Measurements from ENCODE around the gene DIP2C. TPM values are rescaled to one million over a fixed set of nuclear protein-coding genes. Genes with fewer than 3 reads are reported as not detected.
"Not testable (repeated sequence)": the region's sequence is repeated elsewhere in the genome, so short reads cannot be mapped to it uniquely, and the experiment has no call there.

DIP2C gene
- total RNA-seq, 1 experiment from 2014 or later = 11.0 TPM

- no peaks in the 10 kb centered on the region for H3K36me3 Mint-ChIP-seq (ENCODE audit: insufficient read depth, unreplicated experiment)
- H3K27ac Mint-ChIP-seq (ENCODE audit: unreplicated experiment) = no peak overlapping the region
- CTCF ChIA-PET = no interaction called here
- intact Hi-C loops (cut with micrococcal nuclease; ENCODE audit: unreplicated experiment) = no loop called here
- BruUV-seq (replicated peaks) = no TSS peak
- no peaks in the 10 kb centered on the region for H3K27me3 Mint-ChIP-seq (ENCODE audit: unreplicated experiment)
- no peak overlapping the region for H3K4me3 Mint-ChIP-seq (ENCODE audit: low read depth, unreplicated experiment)
- no peaks in the 10 kb centered on the region for H3K4me1 Mint-ChIP-seq (ENCODE audit: low read depth, unreplicated experiment)
- no peak for DNase-seq
- H3K9me3 Mint-ChIP-seq (ENCODE audit: low read depth, unreplicated experiment) = no peaks in the 10 kb centered on the region
- TF ChIP-seq, protein P1, sequence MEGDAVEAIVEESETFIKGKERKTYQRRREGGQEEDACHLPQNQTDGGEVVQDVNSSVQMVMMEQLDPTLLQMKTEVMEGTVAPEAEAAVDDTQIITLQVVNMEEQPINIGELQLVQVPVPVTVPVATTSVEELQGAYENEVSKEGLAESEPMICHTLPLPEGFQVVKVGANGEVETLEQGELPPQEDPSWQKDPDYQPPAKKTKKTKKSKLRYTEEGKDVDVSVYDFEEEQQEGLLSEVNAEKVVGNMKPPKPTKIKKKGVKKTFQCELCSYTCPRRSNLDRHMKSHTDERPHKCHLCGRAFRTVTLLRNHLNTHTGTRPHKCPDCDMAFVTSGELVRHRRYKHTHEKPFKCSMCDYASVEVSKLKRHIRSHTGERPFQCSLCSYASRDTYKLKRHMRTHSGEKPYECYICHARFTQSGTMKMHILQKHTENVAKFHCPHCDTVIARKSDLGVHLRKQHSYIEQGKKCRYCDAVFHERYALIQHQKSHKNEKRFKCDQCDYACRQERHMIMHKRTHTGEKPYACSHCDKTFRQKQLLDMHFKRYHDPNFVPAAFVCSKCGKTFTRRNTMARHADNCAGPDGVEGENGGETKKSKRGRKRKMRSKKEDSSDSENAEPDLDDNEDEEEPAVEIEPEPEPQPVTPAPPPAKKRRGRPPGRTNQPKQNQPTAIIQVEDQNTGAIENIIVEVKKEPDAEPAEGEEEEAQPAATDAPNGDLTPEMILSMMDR (IDR thresholded peaks at IDR 0.05; ENCODE audit: unreplicated experiment) = no peak
These were observed 53.3 kb downstream of the DIP2C start for GRCh38 chr10:636016-636730.

- CTCF ChIA-PET = no interaction called here
- no peak overlapping the region for H3K27ac Mint-ChIP-seq (ENCODE audit: unreplicated experiment)
- no peaks in the 10 kb centered on the region for H3K27me3 Mint-ChIP-seq (ENCODE audit: unreplicated experiment)
These were observed 54.2 kb downstream of the DIP2C start for GRCh38 chr10:635088-635861.

DNA sequence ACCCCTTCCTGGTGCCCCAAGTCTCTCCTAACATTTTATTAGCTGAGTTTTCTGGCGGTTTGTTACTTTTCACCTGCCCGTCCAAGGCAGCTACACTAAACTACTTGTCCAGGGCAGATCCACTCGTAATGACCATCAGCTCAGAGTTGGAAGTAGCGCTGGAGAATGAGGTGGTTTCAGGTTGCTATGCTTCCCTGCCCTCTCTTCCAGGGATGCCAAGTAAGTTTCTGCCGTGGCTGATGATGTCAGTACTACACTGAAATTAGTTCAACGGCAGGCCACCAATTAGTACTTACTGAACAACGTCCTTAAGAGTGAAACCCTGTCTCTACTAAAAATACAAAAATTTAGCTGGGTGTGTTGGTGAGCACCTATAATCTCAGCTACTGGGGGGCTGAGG lies 55.2 kb downstream of the DIP2C start:
- CTCF ChIA-PET = no interaction called here
- Mint-ChIP-seq H3K9me3 (ENCODE audit: low read depth, unreplicated experiment) (no peaks in the 10 kb centered on the region), H3K4me3 (ENCODE audit: low read depth, unreplicated experiment) (no peak overlapping the region), H3K27me3 (ENCODE audit: unreplicated experiment) (no peaks in the 10 kb centered on the region), H3K27ac (ENCODE audit: unreplicated experiment) (no peak overlapping the region), H3K4me1 (ENCODE audit: low read depth, unreplicated experiment) (no peaks in the 10 kb centered on the region), H3K36me3 (ENCODE audit: insufficient read depth, unreplicated experiment) (no peaks in the 10 kb centered on the region)
- intact Hi-C loops (cut with micrococcal nuclease; ENCODE audit: unreplicated experiment) = no loop called here
- no TSS peak for BruUV-seq (replicated peaks)
- TF ChIP-seq, protein P1 (IDR thresholded peaks at IDR 0.05; ENCODE audit: unreplicated experiment) = no peak
- no peak for DNase-seq

More at GRCh38 chr10:635088-635861, 54.2 kb downstream of the DIP2C start:
- no TSS peak for BruUV-seq (replicated peaks)
- Mint-ChIP-seq H3K4me1 (ENCODE audit: low read depth, unreplicated experiment) (no peaks in the 10 kb centered on the region), H3K36me3 (ENCODE audit: insufficient read depth, unreplicated experiment) (no peaks in the 10 kb centered on the region), H3K4me3 (ENCODE audit: low read depth, unreplicated experiment) (no peak overlapping the region), H3K9me3 (ENCODE audit: low read depth, unreplicated experiment) (no peaks in the 10 kb centered on the region)
- no peak for DNase-seq
- TF ChIP-seq, protein P1 (IDR thresholded peaks at IDR 0.05; ENCODE audit: unreplicated experiment) = no peak
- intact Hi-C loops (cut with micrococcal nuclease; ENCODE audit: unreplicated experiment) = no loop called here

DNA sequence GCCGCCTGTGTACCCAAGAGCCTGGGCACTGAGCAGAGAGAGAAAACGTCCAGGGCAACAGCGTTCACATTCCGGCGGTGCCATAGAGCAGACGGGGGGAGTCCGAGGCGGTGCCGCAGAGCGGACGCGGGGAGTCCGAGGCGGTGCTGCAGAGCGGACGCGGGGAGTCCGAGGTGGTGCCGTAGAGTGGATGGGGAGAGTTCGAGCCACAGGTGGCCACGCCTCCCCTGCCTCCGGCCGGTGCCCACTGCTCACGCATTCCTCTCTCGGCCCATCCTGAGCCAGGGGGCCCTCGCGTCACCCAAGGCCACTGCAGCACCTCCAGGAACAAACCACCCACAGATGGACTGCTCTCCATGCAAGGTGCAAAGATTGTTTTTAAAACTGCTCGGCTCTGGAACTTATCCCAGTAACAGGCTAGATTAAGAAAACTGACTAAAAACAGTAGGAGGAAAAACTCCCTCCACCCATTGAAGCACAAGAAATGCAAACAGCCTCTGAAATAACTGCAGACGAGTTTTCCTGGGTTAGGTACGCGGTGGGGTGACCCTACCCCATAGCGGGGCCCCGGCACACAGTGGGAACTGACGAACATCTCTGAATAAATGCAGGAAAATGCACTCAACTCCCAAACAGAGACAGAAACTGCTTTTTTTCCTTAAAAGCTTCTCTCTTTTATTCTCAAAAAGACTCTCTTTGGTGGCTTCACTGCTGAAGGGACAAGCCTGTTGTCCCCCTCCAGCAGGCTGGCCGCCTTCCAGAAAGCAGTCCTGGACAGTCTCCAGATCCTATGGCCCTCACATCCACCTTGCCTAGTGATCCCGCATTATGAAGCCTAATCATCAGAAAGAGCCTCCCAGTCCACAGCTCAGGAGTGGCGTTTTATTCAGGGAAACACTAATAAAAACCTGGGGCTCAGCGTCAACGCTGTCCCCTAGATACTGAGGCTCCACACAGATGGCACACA lies 55.9 kb downstream of the DIP2C start:
- CTCF ChIA-PET = no interaction called here
- Mint-ChIP-seq H3K36me3 (ENCODE audit: insufficient read depth, unreplicated experiment) (no peaks in the 10 kb centered on the region), H3K4me1 (ENCODE audit: low read depth, unreplicated experiment) (no peaks in the 10 kb centered on the region), H3K27ac (ENCODE audit: unreplicated experiment) (no peak overlapping the region), H3K9me3 (ENCODE audit: low read depth, unreplicated experiment) (no peaks in the 10 kb centered on the region), H3K27me3 (ENCODE audit: unreplicated experiment) (no peaks in the 10 kb centered on the region), H3K4me3 (ENCODE audit: low read depth, unreplicated experiment) (no peak overlapping the region)
- DNase-seq = no peak
- intact Hi-C loops (cut with micrococcal nuclease; ENCODE audit: unreplicated experiment) = no loop called here
- no TSS peak for BruUV-seq (replicated peaks)
- TF ChIP-seq, protein P1 (IDR thresholded peaks at IDR 0.05; ENCODE audit: unreplicated experiment) = no peak

DNA sequence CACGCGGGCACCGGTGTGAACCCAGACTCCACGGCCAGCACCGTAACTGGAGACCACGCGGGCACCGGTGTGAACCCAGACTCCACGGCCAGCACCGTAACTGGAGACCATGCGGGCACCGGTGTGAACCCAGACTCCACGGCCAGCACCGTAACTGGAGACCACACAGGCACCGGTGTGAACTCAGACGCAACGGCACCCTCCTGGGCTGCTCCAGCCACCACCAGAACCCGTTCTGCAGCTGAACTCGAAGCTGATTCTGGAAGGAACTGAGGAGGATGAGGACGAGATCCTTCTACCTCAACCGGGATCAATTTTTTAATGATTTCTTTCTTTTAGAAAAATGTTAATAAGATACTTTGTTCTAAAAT lies 56.7 kb downstream of the DIP2C start:
- H3K36me3 Mint-ChIP-seq (ENCODE audit: insufficient read depth, unreplicated experiment); H3K27ac Mint-ChIP-seq (ENCODE audit: unreplicated experiment); DNase-seq; CTCF ChIA-PET; intact Hi-C loops (cut with micrococcal nuclease; ENCODE audit: unreplicated experiment); H3K4me3 Mint-ChIP-seq (ENCODE audit: low read depth, unreplicated experiment); H3K9me3 Mint-ChIP-seq (ENCODE audit: low read depth, unreplicated experiment); BruUV-seq (replicated peaks); H3K27me3 Mint-ChIP-seq (ENCODE audit: unreplicated experiment); H3K4me1 Mint-ChIP-seq (ENCODE audit: low read depth, unreplicated experiment): not testable (repeated sequence)

DNA sequence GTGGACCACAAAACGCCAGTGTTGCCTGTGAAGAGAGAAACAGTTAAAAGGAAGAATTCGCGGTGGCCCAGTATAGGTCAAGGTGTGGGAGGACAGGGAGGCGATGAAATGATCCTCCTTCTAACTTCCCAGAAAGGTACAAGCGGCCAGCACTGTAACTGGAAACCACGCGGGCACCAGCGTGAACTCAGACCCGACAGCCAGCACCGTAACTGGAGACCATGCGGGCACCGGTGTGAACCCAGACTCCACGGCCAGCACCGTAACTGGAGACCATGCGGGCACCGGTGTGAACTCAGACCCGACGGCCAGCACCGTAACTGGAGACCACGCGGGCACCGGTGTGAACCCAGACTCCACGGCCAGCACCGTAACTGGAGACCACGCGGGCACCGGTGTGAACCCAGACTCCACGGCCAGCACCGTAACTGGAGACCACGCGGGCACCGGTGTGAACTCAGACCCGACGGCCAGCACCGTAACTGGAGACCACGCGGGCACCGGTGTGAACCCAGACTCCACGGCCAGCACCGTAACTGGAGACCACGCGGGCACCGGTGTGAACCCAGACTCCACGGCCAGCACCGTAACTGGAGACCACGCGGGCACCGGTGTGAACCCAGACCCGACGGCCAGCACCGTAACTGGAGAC lies 57.2 kb downstream of the DIP2C start:
- H3K36me3 Mint-ChIP-seq (ENCODE audit: insufficient read depth, unreplicated experiment); H3K4me3 Mint-ChIP-seq (ENCODE audit: low read depth, unreplicated experiment); H3K27me3 Mint-ChIP-seq (ENCODE audit: unreplicated experiment); intact Hi-C loops (cut with micrococcal nuclease; ENCODE audit: unreplicated experiment); DNase-seq; BruUV-seq (replicated peaks); H3K27ac Mint-ChIP-seq (ENCODE audit: unreplicated experiment); CTCF ChIA-PET; H3K9me3 Mint-ChIP-seq (ENCODE audit: low read depth, unreplicated experiment); H3K4me1 Mint-ChIP-seq (ENCODE audit: low read depth, unreplicated experiment): not testable (repeated sequence)

Measured in Calu3 (cell line).